Glutamatergic neuron (in vitro differentiated cells): ENCODE data around the gene CALB2. TPM values are rescaled to one million over a fixed set of nuclear protein-coding genes. Genes with fewer than 3 reads are reported as not detected.

ENCODE experiments used
- DNase-seq: peaks from one replicate; pipeline ENCODE4 v3.0.0; 2022
- H3K27ac Mint-ChIP-seq: one replicate; pipeline ENCODE4 v1.8.0; 2020; ENCODE audit warnings: mild to moderate bottlenecking, mixed read lengths, inconsistent platforms; ENCODE audit not compliant: unreplicated experiment
- H3K27me3 Mint-ChIP-seq: one replicate; pipeline ENCODE4 v1.8.0; 2020; ENCODE audit warnings: mild to moderate bottlenecking, moderate library complexity, mixed read lengths, inconsistent platforms; ENCODE audit not compliant: unreplicated experiment
- H3K36me3 Mint-ChIP-seq: one replicate; pipeline ENCODE4 v1.8.0; 2020; ENCODE audit warnings: mild to moderate bottlenecking, mixed read lengths, inconsistent platforms; ENCODE audit not compliant: unreplicated experiment
- H3K4me1 Mint-ChIP-seq: one replicate; pipeline ENCODE4 v1.8.0; 2020; ENCODE audit warnings: mild to moderate bottlenecking, low read depth, mixed read lengths, inconsistent platforms; ENCODE audit not compliant: unreplicated experiment
- H3K4me3 Mint-ChIP-seq: one replicate; pipeline ENCODE4 v1.8.0; 2020; ENCODE audit warnings: mild to moderate bottlenecking, mixed read lengths, inconsistent platforms; ENCODE audit not compliant: unreplicated experiment
- H3K9me3 Mint-ChIP-seq: one replicate; pipeline ENCODE4 v1.8.0; 2020; ENCODE audit warnings: mild to moderate bottlenecking, moderate library complexity, mixed read lengths, inconsistent platforms; ENCODE audit not compliant: unreplicated experiment
- CTCF ChIP-seq: fragments of 200-600 bp; sonication (generic); IDR thresholded peaks from one replicate; pipeline ENCODE4 v1.5.0; 2021; ENCODE audit not compliant: partially characterized antibody, unreplicated experiment
- total RNA-seq: library from RNA; stranded (reverse); fragmentation: NEBNext Ultra II Directional; extraction: Animal tissue kit (Norgen Biotek cat#: 25700); gene quantifications from one replicate; pipeline ENCODE4 v1.2.1, GENCODE V29; 2021; ENCODE audit not compliant: unreplicated experiment

Gene CALB2
- total RNA-seq, 1 donor from 2014 or later, result 0.39 TPM

- Mint-ChIP-seq H3K9me3 (peaks cover 16% of the 10 kb centered on the region), H3K4me3 (no peak overlapping the region), H3K36me3 (no peaks in the 10 kb centered on the region), H3K27ac (no peak overlapping the region), H3K4me1 (peaks cover 2% of the 10 kb centered on the region), H3K27me3 (peaks cover 25% of the 10 kb centered on the region)
- TF ChIP-seq CTCF, result no peak
- DNase-seq, result no peak
Measured at GRCh38 chr16:71423865-71424264, 65.3 kb downstream of the CALB2 start.

GRCh38 chr16:71424626-71425025 lies 66.1 kb downstream of the CALB2 start:
- peaks cover 25% of the 10 kb centered on the region for H3K27me3 Mint-ChIP-seq
- no peak overlapping the region for H3K4me3 Mint-ChIP-seq
- no peak for TF ChIP-seq CTCF

GRCh38 chr16:71425746-71426068 lies 67.2 kb downstream of the CALB2 start:
- DNase-seq, result no peak
- peak overlapping the region; percentile 81 for H3K4me3 Mint-ChIP-seq
- no peak for TF ChIP-seq CTCF

More at GRCh38 chr16:71424626-71425025, 66.1 kb downstream of the CALB2 start:
- no peak for DNase-seq
- no peaks in the 10 kb centered on the region for H3K36me3 Mint-ChIP-seq
- no peak overlapping the region for H3K27ac Mint-ChIP-seq
- H3K4me1 Mint-ChIP-seq, result peaks cover 2% of the 10 kb centered on the region
- peaks cover 16% of the 10 kb centered on the region for H3K9me3 Mint-ChIP-seq

GRCh38 chr16:71426069-71426879 lies 67.8 kb downstream of the CALB2 start:
- Mint-ChIP-seq H3K4me3 (peak overlapping the region; percentile 81), H3K9me3 (peaks cover 16% of the 10 kb centered on the region), H3K4me1 (peaks cover 2% of the 10 kb centered on the region), H3K27me3 (peaks cover 27% of the 10 kb centered on the region), H3K36me3 (no peaks in the 10 kb centered on the region), H3K27ac (peak overlapping the region; percentile 82)
- no peak for TF ChIP-seq CTCF
- peak; percentile 76 for DNase-seq

More at GRCh38 chr16:71425746-71426068, 67.2 kb downstream of the CALB2 start:
- Mint-ChIP-seq H3K27me3 (peaks cover 27% of the 10 kb centered on the region), H3K4me1 (peaks cover 2% of the 10 kb centered on the region), H3K36me3 (no peaks in the 10 kb centered on the region), H3K27ac (no peak overlapping the region), H3K9me3 (peaks cover 16% of the 10 kb centered on the region)

GRCh38 chr16:71426880-71427615 lies 68.5 kb downstream of the CALB2 start:
- Mint-ChIP-seq H3K9me3 (peaks cover 16% of the 10 kb centered on the region), H3K36me3 (no peaks in the 10 kb centered on the region), H3K4me1 (peaks cover 2% of the 10 kb centered on the region), H3K4me3 (peak overlapping the region; percentile 81), H3K27me3 (peaks cover 27% of the 10 kb centered on the region), H3K27ac (no peak overlapping the region)
- TF ChIP-seq CTCF, result no peak
- DNase-seq, result peak; percentile 3
